HuH-7 (cell line): ENCODE data around the gene ECEL1.
"Not testable (repeated sequence)": the region's sequence is repeated elsewhere in the genome, so short reads cannot be mapped to it uniquely, and the experiment has no call there.

Experiments
- DNase-seq: peaks from one replicate; pipeline ENCODE4 v3.0.0; 2011; ENCODE audit warnings: low spot score

Gene ECEL1

GRCh38 chr2:232487385-232488096, at the start of gene ECEL1:
Gene ECEL1 (minus strand): TSS chr2:232487834. CDS start chr2:232486653, 1,181 bp downstream.
- DNase-seq: no peak

- peak; percentile 80 for DNase-seq
These were observed 49.4 kb upstream of the ECEL1 start for GRCh38 chr2:232537079-232537478.

DNA sequence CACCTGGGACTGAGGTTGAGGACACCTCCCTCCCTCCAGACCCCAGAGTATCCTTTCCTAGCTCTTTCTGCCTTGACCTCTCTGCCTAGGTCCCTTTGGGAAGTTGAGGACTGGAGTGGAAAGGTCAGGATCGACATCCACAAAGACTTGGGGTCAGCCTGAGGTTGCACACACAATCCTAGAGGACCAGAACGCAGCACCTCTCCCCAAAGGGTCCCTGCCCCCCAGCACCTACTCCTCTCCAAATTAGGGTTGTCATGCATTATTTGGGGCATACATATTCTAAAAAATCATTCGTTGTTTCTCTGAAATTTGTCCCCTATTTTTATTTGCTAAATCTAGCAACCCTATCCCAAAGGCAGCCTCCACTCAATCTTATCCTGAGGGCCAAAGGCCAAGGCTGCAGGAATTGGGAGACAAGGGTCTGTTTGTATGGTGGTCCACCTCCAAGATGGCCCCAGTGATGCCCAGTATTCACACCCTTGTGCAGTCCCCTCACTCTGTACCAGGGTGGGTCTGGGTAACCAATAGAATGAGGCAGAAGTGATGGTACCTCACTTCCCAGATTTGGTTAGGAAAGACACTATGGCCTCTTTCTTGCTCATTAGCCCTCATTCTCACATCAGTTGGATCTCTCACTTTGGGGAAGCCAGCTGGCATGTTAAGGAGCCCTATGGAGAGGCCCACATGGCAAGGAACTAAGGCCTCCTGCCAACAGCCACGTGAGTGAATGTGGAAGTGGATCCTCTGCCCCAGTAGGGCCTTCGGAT, 48.3 kb upstream of the ECEL1 start:
- DNase-seq: no peak

- no peak for DNase-seq
These were observed 47.5 kb upstream of the ECEL1 start for GRCh38 chr2:232534940-232535651.

DNA sequence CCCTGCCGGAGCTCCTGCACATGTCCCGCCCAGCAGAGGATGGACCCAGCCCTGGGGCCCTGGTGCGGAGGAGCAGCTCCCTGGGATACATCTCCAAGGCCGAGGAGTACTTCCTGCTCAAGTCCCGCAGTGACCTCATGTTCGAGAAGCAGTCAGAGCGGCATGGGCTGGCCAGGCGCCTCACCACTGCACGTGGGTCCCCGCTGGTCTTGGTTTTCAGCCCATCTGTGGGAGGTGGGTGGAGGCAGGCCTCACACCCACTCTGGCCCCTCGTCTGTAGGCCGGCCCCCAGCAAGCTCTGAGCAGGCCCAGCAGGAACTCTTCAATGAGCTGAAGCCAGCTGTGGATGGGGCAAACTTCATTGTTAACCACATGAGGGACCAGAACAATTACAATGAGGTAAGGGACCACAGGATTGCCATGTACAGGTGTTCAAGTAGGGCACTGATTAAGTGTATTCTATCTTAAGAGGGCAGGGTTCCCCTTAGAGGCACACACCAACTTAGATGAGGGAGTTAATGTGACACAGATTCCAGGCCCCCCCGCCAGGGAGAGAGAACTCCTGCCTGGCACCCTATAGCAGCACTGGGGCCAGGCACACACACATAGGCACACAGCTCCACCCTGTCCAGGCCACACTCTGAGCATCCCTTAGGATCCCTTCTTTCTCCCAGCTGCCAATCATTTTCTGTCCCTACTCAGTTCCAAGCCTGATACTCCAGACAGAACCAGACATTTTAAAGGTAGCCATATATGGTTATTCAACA, 46.5 kb upstream of the ECEL1 start:
- DNase-seq: no peak

DNA sequence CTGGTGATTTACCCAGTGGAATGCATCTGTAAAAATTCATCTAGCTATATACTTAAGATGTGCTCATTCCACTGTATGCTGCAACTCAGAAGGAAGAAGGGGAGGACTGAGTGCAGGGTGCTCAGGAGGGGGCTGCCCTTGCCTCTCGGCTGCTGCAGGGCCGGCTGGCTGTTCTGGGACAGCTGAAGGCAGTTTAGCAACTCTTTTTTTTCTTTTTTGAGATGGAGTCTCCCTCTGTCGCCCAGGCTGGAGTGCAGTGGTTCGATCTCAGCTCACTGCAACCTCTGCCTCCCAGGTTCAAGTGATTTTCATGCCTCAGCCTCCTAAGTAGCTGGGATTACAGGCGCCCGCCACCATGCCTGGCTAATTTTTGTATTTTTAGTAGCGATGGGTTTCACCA, 45.2 kb upstream of the ECEL1 start:
- not testable (repeated sequence) for DNase-seq

GRCh38 chr2:232532419-232532818, 44.8 kb upstream of the ECEL1 start:
- no peak for DNase-seq

- DNase-seq: no peak
These were observed 43.1 kb upstream of the ECEL1 start for GRCh38 chr2:232530626-232531260.

DNA sequence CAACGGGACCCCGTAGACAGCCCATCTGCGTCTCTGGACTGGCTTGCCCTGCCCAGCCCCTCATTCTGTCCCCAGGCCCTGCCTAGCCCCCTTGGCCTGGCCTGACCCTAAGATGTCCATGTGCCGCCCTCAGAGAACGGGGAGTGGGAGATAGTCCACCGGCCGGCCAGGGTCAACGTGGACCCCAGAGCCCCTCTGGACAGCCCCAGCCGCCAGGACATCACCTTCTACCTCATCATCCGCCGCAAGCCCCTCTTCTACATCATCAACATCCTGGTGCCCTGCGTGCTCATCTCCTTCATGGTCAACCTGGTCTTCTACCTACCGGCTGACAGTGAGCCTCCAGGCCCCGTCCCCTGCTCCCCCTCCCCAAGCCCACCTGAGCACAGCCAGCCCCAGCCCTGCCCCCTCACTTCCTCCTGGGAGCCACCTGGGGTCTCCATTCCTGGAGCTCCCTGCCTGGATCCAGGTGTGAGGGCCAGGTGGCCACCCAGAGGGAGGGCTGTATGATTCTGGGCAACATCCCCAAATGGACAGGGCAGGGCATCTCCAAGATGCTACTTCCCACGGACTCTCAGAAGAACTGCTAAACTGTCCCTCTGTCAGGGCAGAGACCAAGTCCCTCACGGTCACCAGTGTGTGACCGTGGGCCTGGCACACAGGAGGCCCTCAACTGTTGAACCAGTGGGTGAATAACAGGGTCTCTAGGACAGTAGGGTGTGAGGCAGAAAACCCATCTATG, 42.3 kb upstream of the ECEL1 start:
- DNase-seq: no peak

GRCh38 chr2:232528746-232529460, 41.3 kb upstream of the ECEL1 start:
- no peak for DNase-seq

GRCh38 chr2:232527905-232528470, 40.4 kb upstream of the ECEL1 start:
- no peak for DNase-seq

DNA sequence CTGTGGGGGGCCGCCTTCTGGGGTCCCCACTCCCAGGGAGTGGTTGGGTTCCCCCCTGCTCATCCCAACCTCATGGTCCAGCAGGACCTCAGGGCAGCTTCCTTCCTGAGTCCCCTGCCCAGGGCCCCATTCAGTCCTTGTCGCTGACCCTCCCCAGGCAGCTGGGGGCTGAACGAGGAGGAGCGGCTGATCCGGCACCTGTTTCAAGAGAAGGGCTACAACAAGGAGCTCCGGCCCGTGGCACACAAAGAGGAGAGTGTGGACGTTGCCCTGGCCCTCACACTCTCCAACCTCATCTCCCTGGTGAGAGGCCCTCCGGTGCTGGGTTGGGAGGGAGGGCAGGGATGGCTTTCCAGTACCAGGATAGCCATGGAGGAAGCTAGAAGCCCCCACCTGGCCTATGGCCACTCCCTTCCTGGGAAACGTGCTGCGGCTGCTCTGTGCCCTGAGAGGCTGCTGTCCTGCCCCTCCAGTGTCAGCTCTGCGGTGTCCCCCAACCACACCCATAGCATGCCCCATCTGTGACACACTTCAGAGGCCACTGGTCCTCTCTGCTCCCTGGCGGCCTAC, 38.8 kb upstream of the ECEL1 start:
- no peak for DNase-seq

DNA sequence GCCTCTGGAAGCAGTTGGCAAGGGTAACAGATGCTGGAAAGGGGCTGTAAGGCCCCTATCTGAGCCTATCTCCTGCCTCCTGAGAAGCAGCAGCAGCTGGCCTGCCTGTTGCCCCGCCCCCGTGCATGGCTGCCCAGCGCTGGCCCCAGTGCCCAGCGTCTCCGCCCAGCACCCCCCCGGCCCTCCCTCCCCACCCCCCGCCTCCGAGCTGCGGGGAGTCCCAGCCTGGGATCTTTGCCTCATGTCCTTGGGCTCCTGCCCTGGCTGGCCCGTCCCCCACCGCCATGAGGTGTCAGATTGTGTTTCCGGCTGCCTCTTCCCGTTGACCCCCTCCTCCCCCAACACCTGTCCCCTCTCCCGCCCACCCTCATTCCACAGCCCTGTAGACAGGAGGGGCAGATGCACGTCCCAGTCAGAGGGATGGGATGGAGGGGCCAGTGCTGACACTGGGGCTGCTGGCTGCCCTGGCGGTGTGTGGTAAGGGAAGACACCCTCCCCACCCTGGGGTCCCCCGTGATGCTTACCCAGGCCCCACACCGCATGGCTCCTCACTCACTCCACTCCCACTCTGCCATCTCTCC, 38.2 kb upstream of the ECEL1 start, which contains the start of gene CHRND:
CHRND (plus strand) TSS at position 370 of the 581 bp plus-strand sequence; CDS start at position 426, 56 bp downstream.
- DNase-seq: no peak

DNA sequence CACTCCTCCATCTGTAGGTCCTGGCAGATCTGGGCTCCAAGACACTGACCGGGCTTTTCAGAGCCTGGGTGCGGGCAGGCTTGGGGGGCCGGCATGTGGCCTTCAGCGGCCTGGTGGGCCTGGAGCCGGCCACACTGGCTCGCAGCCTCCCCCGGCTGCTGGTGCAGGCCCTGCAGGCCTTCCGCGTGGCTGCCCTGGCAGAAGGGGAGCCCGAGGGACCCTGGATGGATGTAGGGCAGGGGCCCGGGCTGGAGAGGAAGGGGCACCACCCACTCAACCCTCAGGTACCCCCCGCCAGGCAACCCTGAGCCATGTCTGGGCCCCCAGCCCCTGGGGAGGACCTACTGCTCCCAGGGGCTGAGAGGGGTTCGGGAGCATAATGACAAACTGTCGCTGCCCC, 37.6 kb upstream of the ECEL1 start:
- no peak for DNase-seq

DNA sequence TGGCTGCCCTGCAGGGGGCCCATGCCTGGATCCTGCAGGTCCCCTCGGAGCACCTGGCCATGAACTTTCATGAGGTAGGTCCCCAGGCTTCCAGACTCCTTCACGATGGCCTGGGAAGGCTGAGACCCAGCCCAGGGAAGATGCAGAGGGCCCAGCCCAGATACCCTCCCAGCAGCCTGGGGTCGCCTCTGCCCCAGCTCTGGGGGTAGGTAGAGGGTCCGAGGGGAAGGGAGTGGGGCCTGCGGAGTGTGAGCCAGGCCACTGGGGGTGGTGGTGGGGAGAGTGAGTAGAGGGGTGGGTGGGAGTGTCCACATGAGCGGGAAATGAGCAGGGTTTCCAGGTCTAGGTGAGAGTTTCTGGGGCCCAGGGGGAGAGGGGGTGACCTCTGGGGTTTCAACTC, 37.1 kb upstream of the ECEL1 start:
- DNase-seq: no peak

DNA sequence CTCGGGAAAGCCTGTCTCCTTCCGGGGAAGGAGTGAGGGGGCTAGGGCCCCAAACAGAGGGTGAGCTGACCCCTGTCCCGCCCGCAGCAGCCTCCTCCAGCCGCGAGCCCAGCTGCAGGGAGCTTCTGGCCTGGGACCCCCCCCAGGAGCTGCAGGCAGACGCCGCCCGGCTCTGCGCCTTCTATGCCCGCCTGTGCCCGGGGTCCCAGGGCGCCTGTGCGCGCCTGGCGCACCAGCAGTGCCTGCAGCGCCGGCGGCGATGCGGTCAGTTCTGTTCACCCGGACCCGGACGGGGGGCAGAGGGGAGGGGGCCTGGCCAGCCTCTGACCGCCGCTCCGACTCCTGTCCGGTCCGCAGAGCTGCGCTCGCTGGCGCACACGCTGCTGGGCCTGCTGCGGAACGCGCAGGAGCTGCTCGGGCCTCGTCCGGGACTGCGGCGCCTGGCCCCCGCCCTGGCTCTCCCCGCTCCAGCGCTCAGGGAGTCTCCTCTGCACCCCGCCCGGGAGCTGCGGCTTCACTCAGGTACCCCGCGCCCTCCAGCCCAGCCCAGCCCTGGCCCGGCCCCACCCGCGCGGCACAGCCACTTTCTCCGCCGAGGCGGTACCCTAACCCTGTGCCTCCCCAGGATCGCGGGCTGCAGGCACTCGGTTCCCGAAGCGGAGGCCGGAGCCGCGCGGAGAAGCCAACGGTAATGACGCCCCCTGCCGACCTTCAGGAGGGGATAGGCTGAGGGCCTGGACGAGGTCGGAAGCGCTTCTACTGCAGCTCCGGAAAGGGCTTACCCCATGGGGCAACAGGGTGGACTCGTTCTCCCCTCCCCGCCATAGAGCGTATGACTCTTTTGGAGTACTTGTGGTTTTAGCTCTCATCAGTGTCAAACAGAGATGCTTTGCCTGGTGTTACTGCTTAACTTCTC, 36.3 kb upstream of the ECEL1 start:
- peak; percentile 93 for DNase-seq

DNA sequence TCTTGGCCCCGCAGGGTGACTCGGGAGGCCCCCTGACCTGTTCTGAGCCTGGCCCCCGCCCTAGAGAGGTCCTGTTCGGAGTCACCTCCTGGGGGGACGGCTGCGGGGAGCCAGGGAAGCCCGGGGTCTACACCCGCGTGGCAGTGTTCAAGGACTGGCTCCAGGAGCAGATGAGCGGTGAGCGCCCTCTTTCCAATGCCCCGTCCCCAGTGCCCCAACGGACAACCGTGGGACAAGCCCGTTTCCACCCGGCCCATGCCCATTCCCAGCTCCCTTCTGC, 35.7 kb upstream of the ECEL1 start:
- no peak for DNase-seq
